Endothelial cell of umbilical vein (primary cell): ENCODE measurements around the gene VTI1A. TPM values are rescaled to one million over a fixed set of nuclear protein-coding genes. Genes with fewer than 3 reads are reported as not detected.

Experiments used
- BruUV-seq: library from RNA; stranded (reverse); fragments of 400-500 nt; replicated peaks from 2 replicates; lab custom pipeline; 2021; lab: Mats Ljungman, UMichigan
- CTCF ChIA-PET: fragments of 300-600, 350-600 bp; sonication (Branson Sonifier 250); formaldehyde crosslinking; loops from one replicate; lab custom pipeline; 2021; ENCODE audit warnings: antibody characterized with exemption, inconsistent platforms; lab: Charles Lee
- POLR2A ChIA-PET: fragments of 300-600, 350-600 bp; sonication (Branson Sonifier 250); formaldehyde crosslinking; loops from one replicate; lab custom pipeline; 2021; ENCODE audit warnings: antibody characterized with exemption, inconsistent platforms; lab: Charles Lee
- DNase-seq: peaks from one replicate; pipeline ENCODE4 v3.0.0-alpha.2; 2011; ENCODE audit warnings: low read depth, low spot score
- FAIRE-seq: peaks from 2 replicates; lab custom pipeline; 2011; peaks lifted over from hg19 to GRCh38; lab: Jason Lieb, UNC
- H2AFZ ChIP-seq: 2 replicates; pipeline ENCODE4 v1.6.0; 2012; ENCODE audit warnings: low read depth, low read length, control low read depth, inconsistent platforms
- H3K27ac ChIP-seq: 2 replicates; pipeline ENCODE4 v1.5.1; 2011; ENCODE audit warnings: low read depth, mild to moderate bottlenecking, control low read depth, low read length, moderate library complexity; ENCODE audit not compliant: insufficient read depth
- H3K27me3 ChIP-seq, 2 experiments: 2 replicates each; pipeline versions ENCODE4 v1.6.0 to v1.6.1; 2011; ENCODE audit warnings: low read length in 2 of 2, mixed read lengths in 1 of 2; ENCODE audit not compliant: control insufficient read depth in 2 of 2, insufficient read depth in 2 of 2
- H3K36me3 ChIP-seq, 2 experiments: 2 replicates in 1 of 2; 3 replicates in 1 of 2; pipeline ENCODE4 v1.5.1; 2011; ENCODE audit warnings: low read length in 2 of 2, mild to moderate bottlenecking in 1 of 2, moderate library complexity in 1 of 2; ENCODE audit not compliant: control insufficient read depth in 2 of 2, insufficient read depth in 2 of 2; ENCODE audit errors: extremely low read depth in 1 of 2
- H3K4me1 ChIP-seq: 3 replicates; pipeline ENCODE4 v1.5.1; 2011; ENCODE audit warnings: mild to moderate bottlenecking, low read length; ENCODE audit not compliant: control insufficient read depth, insufficient read depth; ENCODE audit errors: extremely low read depth
- H3K4me2 ChIP-seq: 2 replicates; pipeline ENCODE4 v1.6.1; 2011; ENCODE audit warnings: low read length, control low read depth, mixed read lengths; ENCODE audit not compliant: insufficient read depth
- H3K4me3 ChIP-seq, 3 experiments: fragments of 200-600 bp in 1 of 3; sonication (generic), shearing (Covaris generic) in 1 of 3; replicated peaks in 1 of 3; 2 replicates each; pipeline ENCODE4 v1.5.1; 2011 to 2016; ENCODE audit warnings: control low read depth in 3 of 3, low read length in 3 of 3, mild to moderate bottlenecking in 2 of 3, inconsistent platforms in 1 of 3, low read depth in 1 of 3, moderate library complexity in 1 of 3; ENCODE audit not compliant: insufficient read depth in 1 of 3
- H3K79me2 ChIP-seq: 2 replicates; pipeline ENCODE4 v1.6.0; 2012; ENCODE audit warnings: low read length, inconsistent platforms; ENCODE audit not compliant: control insufficient read depth, insufficient read depth
- H3K9ac ChIP-seq: replicated peaks from 2 replicates; pipeline ENCODE3; 2011; ENCODE audit warnings: low read length, control low read depth; ENCODE audit not compliant: insufficient read depth; ENCODE audit errors: extremely low read depth
- H3K9me1 ChIP-seq: replicated peaks from 3 replicates; pipeline ENCODE4 v1.6.0; 2011; ENCODE audit warnings: mild to moderate bottlenecking, low read length; ENCODE audit not compliant: control insufficient read depth, insufficient read depth; ENCODE audit errors: extremely low read depth
- H3K9me3 ChIP-seq: replicated peaks from 2 replicates; pipeline ENCODE4 v1.5.1; 2012; ENCODE audit warnings: low read length, inconsistent platforms; ENCODE audit not compliant: control insufficient read depth, insufficient read depth
- H4K20me1 ChIP-seq: replicated peaks from 2 replicates; pipeline ENCODE3; 2011; ENCODE audit warnings: mild to moderate bottlenecking, low read length; ENCODE audit not compliant: control insufficient read depth, insufficient read depth; ENCODE audit errors: extremely low read depth
- EZH2 ChIP-seq: IDR thresholded peaks from 2 replicates; pipeline ENCODE4 v1.6.1; 2012; ENCODE audit warnings: borderline replicate concordance, low read depth, mild to moderate bottlenecking, moderate library complexity, low read length, inconsistent platforms; ENCODE audit not compliant: severe bottlenecking
- FOS ChIP-seq: IDR thresholded peaks from 2 replicates; pipeline ENCODE4 v1.6.1; 2011; ENCODE audit warnings: mild to moderate bottlenecking, low read length, moderate library complexity, borderline replicate concordance; ENCODE audit not compliant: insufficient read depth
- GATA2 ChIP-seq: IDR thresholded peaks from 2 replicates; pipeline ENCODE4 v1.7.0; 2011; ENCODE audit warnings: low read depth, mild to moderate bottlenecking, moderate library complexity, mixed read lengths, low read length; ENCODE audit not compliant: insufficient read length, insufficient read depth
- JUN ChIP-seq: IDR thresholded peaks from 2 replicates; pipeline ENCODE4 v1.6.1; 2011; ENCODE audit warnings: borderline replicate concordance, low read depth; ENCODE audit not compliant: insufficient read length, insufficient read depth
- MYC ChIP-seq: IDR thresholded peaks from one replicate; pipeline ENCODE4 v1.6.1; 2011; ENCODE audit warnings: mild to moderate bottlenecking, low read depth, low read length
- POLR2A ChIP-seq: IDR thresholded peaks from 2 replicates; pipeline ENCODE4 v1.6.1; 2012; ENCODE audit warnings: low read depth, mild to moderate bottlenecking, control low read depth, low read length
- POLR2AphosphoS5 ChIP-seq: IDR thresholded peaks from 2 replicates; pipeline ENCODE4 v1.6.1; 2012; ENCODE audit warnings: low read depth, mild to moderate bottlenecking, control low read depth, low read length, moderate library complexity; ENCODE audit not compliant: insufficient read depth
- dilution Hi-C: fragments of 300-500 bp; cut with MboI; formaldehyde crosslinking; loops from one replicate; pipeline ENCODE4 v1.15.0; 2019; ENCODE audit warnings: low sequenced_read_pairs; ENCODE audit not compliant: extremely low pct_ligation_motif_present
- intact Hi-C: fragments of 100-400 bp; cut with micrococcal nuclease; formaldehyde crosslinking; loops from one replicate; pipeline ENCODE4 v1.10.0; 2022
- polyA plus RNA-seq, 4 experiments: library from polyadenylated mRNA; depleted of rRNA in 3 of 4; stranded (reverse) in 3 of 4; unstranded in 1 of 4; fragments of >200 nt; gene quantifications; 2 replicates each; pipeline versions ENCODE4 v1.2.1 to v1.2.3, GENCODE V29; 2011 to 2012; ENCODE audit warnings: missing spikeins in 1 of 4
- total RNA-seq: library from RNA; stranded (reverse); gene quantifications from 2 replicates; pipeline ENCODE4 v1.2.3, GENCODE V29; 2021
- TF ChIP-seq, protein P1 (sequence below): IDR thresholded peaks from 2 replicates; pipeline ENCODE4 v1.6.1; 2011; ENCODE audit not compliant: insufficient read depth, insufficient read length
- TF ChIP-seq, protein P2 (sequence below), 2 donors: IDR thresholded peaks; 1 replicate in 1 of 2; 2 replicates in 1 of 2; pipeline ENCODE4 v1.5.1; 2011; ENCODE audit warnings: low read length in 2 of 2, mild to moderate bottlenecking in 2 of 2, moderate library complexity in 2 of 2, control low read depth in 1 of 2, inconsistent platforms in 1 of 2, low read depth in 1 of 2; ENCODE audit not compliant: insufficient read depth in 1 of 2; ENCODE audit errors: extremely low read depth in 1 of 2

Gene VTI1A
- total and polyA plus RNA-seq, 2 donors (not counting 3 experiments of a cell fraction or from before 2014, with no cell fraction given): 10.8 to 35.6 TPM

DNA sequence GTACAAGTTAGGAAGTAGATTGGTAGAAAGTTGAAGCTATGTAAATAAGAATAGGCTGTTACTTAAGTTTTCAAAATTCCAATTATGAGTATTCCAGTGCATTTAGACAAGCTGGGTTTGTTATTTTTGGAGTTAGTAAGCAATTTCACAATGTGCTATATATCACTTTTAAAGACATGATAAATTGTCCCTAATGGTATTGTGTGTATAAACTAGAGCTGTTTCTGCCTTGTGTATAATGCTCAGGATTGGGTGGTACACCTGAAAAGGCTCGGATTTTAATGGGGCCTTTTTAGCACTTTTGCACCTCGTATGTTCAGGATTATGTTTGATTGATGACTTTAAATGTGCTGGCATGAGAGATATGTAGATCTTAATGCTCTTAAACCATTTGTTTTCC lies 175.8 kb downstream of the VTI1A start:
- no peaks in the 10 kb centered on the region for H3K79me2 ChIP-seq
- no peak overlapping the region for H2AFZ ChIP-seq
- H3K27me3 ChIP-seq: no peaks in the 10 kb centered on the region
- no peak overlapping the region for H3K27ac ChIP-seq
- no peak overlapping the region for H3K4me2 ChIP-seq
- dilution Hi-C loops (no loop called here), intact Hi-C loops (no loop called here)
- H3K9ac ChIP-seq: no peak overlapping the region
- no peaks in the 10 kb centered on the region for H3K9me3 ChIP-seq
- DNase-seq (no peak), FAIRE-seq (no peak)
- no peak overlapping the region for H3K4me3 ChIP-seq
- BruUV-seq: no TSS peak
- H3K36me3 ChIP-seq: no peaks in the 10 kb centered on the region
- ChIA-PET POLR2A (no interaction called here), CTCF (interaction anchor here (0.7 kb wide), 1 partner anchor 25 kb away, joined by 3 read pairs; no protein-coding TSS in a partner anchor)
- no peaks in the 10 kb centered on the region for H3K9me1 ChIP-seq
- no peaks in the 10 kb centered on the region for H3K4me1 ChIP-seq
- TF ChIP-seq GATA2: no peak
- no peak for TF ChIP-seq MYC
- H4K20me1 ChIP-seq: no peaks in the 10 kb centered on the region

DNA sequence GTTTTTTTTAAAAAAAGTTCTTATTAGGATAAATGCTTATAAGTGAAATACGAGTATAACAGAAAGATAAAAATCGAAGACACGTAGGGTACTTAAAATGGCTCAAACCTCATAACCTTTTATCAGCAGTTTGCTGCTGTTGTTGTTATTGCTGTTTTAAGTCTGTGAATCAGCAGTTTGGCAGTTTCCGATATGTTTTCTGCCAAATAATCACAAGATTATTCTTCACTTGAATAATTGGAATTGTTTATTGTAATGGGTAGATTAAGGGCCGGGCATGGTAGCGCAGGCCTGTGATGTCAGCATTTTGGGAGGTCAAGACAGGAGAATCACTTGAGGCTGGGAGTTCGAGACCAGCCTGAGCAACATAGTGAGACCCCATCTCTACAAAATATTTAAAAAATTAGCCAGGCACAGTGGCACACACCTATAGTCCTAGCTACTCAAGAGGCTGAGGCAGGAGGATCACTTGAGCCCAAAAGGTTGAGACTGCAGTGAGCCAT lies 177.6 kb downstream of the VTI1A start:
- FAIRE-seq (no peak), DNase-seq (peak; percentile 6)
- Histone ChIP-seq H3K4me1 (no peaks in the 10 kb centered on the region), H4K20me1 (no peaks in the 10 kb centered on the region), H3K4me3 (no peak overlapping the region), H3K27ac (no peak overlapping the region), H3K27me3 (no peaks in the 10 kb centered on the region), H3K9me3 (no peaks in the 10 kb centered on the region), H2AFZ (no peak overlapping the region), H3K4me2 (no peak overlapping the region), H3K9me1 (no peaks in the 10 kb centered on the region), H3K79me2 (no peaks in the 10 kb centered on the region), H3K9ac (no peak overlapping the region), H3K36me3 (no peaks in the 10 kb centered on the region)
- CTCF ChIA-PET: no interaction called here
- TF ChIP-seq POLR2AphosphoS5 (no peak), POLR2A (no peak), FOS (no peak), MYC (no peak), EZH2 (no peak), GATA2 (no peak), JUN (no peak)
- TF ChIP-seq, protein P1, sequence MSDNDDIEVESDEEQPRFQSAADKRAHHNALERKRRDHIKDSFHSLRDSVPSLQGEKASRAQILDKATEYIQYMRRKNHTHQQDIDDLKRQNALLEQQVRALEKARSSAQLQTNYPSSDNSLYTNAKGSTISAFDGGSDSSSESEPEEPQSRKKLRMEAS: no peak
- TF ChIP-seq, protein P2, sequence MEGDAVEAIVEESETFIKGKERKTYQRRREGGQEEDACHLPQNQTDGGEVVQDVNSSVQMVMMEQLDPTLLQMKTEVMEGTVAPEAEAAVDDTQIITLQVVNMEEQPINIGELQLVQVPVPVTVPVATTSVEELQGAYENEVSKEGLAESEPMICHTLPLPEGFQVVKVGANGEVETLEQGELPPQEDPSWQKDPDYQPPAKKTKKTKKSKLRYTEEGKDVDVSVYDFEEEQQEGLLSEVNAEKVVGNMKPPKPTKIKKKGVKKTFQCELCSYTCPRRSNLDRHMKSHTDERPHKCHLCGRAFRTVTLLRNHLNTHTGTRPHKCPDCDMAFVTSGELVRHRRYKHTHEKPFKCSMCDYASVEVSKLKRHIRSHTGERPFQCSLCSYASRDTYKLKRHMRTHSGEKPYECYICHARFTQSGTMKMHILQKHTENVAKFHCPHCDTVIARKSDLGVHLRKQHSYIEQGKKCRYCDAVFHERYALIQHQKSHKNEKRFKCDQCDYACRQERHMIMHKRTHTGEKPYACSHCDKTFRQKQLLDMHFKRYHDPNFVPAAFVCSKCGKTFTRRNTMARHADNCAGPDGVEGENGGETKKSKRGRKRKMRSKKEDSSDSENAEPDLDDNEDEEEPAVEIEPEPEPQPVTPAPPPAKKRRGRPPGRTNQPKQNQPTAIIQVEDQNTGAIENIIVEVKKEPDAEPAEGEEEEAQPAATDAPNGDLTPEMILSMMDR (IDR thresholded peaks at IDR 0.05; ENCODE audit: extremely low read depth in 1 of 2, insufficient read depth in 1 of 2, low read depth in 1 of 2, low read length in 2 of 2): no peak
- dilution Hi-C loops: no loop called here
- intact Hi-C loops: no loop called here
- POLR2A ChIA-PET: no interaction called here
- no TSS peak for BruUV-seq
